GM06990 (cell line): ENCODE data around the gene CNOT4.
A peak's percentile ranks its signal among the peaks of the same experiment; 100 is the strongest.

ENCODE experiments used
- DNase-seq: peaks from one replicate; pipeline ENCODE4 v3.0.0-alpha.2; 2011; ENCODE audit not compliant: insufficient read length; ENCODE audit errors: extremely low read depth
- H3K27me3 ChIP-seq: replicated peaks from 2 replicates; pipeline ENCODE4 v1.6.0; 2011; ENCODE audit warnings: low read length; ENCODE audit not compliant: control insufficient read depth, insufficient read depth
- H3K36me3 ChIP-seq: 2 replicates; pipeline ENCODE4 v1.5.1; 2011; ENCODE audit warnings: low read length; ENCODE audit not compliant: control insufficient read depth, insufficient read depth
- H3K4me3 ChIP-seq: replicated peaks from 2 replicates; pipeline ENCODE4 v1.5.1; 2011; ENCODE audit warnings: low read depth, mild to moderate bottlenecking, control low read depth, low read length
- TF ChIP-seq, protein P1 (sequence below): IDR thresholded peaks from 2 replicates; pipeline ENCODE4 v1.5.1; 2011; ENCODE audit warnings: low read length, control low read depth, mild to moderate bottlenecking, inconsistent platforms; ENCODE audit not compliant: insufficient read depth, poor library complexity, severe bottlenecking

CNOT4 gene

GRCh38 chr7:135337506-135337905 is 172.4 kb downstream of the CNOT4 start:
- Histone ChIP-seq H3K4me3 (no peak overlapping the region), H3K27me3 (no peaks in the 10 kb centered on the region; the same call in 1 of the 2 replicates), H3K36me3 (no peaks in the 10 kb centered on the region)
- DNase-seq, result no peak
- TF ChIP-seq, protein P1, sequence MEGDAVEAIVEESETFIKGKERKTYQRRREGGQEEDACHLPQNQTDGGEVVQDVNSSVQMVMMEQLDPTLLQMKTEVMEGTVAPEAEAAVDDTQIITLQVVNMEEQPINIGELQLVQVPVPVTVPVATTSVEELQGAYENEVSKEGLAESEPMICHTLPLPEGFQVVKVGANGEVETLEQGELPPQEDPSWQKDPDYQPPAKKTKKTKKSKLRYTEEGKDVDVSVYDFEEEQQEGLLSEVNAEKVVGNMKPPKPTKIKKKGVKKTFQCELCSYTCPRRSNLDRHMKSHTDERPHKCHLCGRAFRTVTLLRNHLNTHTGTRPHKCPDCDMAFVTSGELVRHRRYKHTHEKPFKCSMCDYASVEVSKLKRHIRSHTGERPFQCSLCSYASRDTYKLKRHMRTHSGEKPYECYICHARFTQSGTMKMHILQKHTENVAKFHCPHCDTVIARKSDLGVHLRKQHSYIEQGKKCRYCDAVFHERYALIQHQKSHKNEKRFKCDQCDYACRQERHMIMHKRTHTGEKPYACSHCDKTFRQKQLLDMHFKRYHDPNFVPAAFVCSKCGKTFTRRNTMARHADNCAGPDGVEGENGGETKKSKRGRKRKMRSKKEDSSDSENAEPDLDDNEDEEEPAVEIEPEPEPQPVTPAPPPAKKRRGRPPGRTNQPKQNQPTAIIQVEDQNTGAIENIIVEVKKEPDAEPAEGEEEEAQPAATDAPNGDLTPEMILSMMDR, result no peak

GRCh38 chr7:135335628-135336139 is 174.2 kb downstream of the CNOT4 start:
- peak; percentile 14 for DNase-seq
- TF ChIP-seq, protein P1, result peak; percentile 50
- H3K27me3 ChIP-seq, result no peaks in the 10 kb centered on the region
- no peak overlapping the region for H3K4me3 ChIP-seq
- no peaks in the 10 kb centered on the region for H3K36me3 ChIP-seq

- H3K4me3 ChIP-seq, result no peak overlapping the region
- no peaks in the 10 kb centered on the region for H3K36me3 ChIP-seq
- no peaks in the 10 kb centered on the region for H3K27me3 ChIP-seq
- no peak for DNase-seq
- TF ChIP-seq, protein P1, result no peak
Observed at GRCh38 chr7:135334830-135335543, 174.9 kb downstream of the CNOT4 start.

- TF ChIP-seq, protein P1, result no peak
- no peak for DNase-seq
- Histone ChIP-seq H3K27me3 (no peaks in the 10 kb centered on the region), H3K4me3 (no peak overlapping the region), H3K36me3 (no peaks in the 10 kb centered on the region)
Observed at GRCh38 chr7:135333946-135334345, 176.0 kb downstream of the CNOT4 start.

DNA sequence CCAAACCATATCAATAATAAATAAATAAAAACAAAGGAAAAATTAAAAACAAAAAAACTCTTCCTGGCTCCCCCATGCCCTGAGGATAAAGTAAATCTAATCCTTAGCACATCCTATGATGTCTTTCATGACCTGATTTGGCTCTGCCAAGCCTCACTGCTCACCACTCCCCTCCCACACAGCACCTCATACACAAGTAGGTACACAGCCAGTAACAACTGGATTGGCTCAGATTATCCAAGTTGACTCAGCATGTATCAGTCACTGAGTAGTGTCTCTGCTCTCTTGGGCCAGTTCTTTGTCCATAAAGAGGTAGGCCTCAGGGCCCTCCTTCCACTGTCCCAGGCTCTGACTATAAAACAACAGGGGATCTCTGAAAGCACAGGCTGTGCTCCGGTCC is 176.7 kb downstream of the CNOT4 start:
- H3K4me3 ChIP-seq, result no peak overlapping the region
- no peak for DNase-seq
- TF ChIP-seq, protein P1, result no peak
- no peaks in the 10 kb centered on the region for H3K27me3 ChIP-seq
- H3K36me3 ChIP-seq, result no peaks in the 10 kb centered on the region
